NCI-H2081 (cell line): Measurements from ENCODE around the gene PHC2.
A peak's percentile ranks its signal among the peaks of the same experiment; 100 is the strongest.
"Not testable (repeated sequence)": the region's sequence is repeated elsewhere in the genome, so short reads cannot be mapped to it uniquely, and the experiment has no call there.

Source experiments
- DNase-seq, 2 experiments: peaks; one replicate each; lab custom pipeline; 2025; lab: John Stamatoyannopoulos, UW

PHC2 gene

GRCh38 chr1:33314416-33314815 lies 116.5 kb downstream of the PHC2 start:
- no peak for DNase-seq

DNA sequence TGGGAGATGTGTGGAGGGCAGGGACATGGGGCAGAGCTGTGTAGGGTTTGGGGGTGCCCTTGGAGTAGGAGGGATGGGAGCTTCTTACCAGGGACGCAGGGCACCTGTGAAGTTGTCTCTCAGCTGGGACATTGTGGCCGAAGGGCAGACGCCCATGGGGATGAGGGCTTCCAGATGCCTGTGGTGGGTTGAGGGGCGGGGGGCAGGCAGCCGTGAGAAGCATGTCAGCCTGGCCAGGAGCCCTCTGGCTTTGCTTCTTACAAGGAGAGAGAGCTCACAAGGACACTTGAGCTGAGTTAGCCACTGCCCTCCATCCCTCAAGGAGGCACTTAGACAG lies 118.5 kb downstream of the PHC2 start:
- DNase-seq = no peak

- no peak for DNase-seq
These were observed 119.0 kb downstream of the PHC2 start for GRCh38 chr1:33311706-33312412.

GRCh38 chr1:33310702-33311101 lies 120.2 kb downstream of the PHC2 start:
- no peak for DNase-seq

GRCh38 chr1:33309351-33309750 lies 121.5 kb downstream of the PHC2 start:
- DNase-seq = not testable (repeated sequence)

GRCh38 chr1:33307494-33307864 lies 123.4 kb downstream of the PHC2 start:
- DNase-seq = no peak

GRCh38 chr1:33306653-33307493 lies 124.0 kb downstream of the PHC2 start:
- DNase-seq = no peak

DNA sequence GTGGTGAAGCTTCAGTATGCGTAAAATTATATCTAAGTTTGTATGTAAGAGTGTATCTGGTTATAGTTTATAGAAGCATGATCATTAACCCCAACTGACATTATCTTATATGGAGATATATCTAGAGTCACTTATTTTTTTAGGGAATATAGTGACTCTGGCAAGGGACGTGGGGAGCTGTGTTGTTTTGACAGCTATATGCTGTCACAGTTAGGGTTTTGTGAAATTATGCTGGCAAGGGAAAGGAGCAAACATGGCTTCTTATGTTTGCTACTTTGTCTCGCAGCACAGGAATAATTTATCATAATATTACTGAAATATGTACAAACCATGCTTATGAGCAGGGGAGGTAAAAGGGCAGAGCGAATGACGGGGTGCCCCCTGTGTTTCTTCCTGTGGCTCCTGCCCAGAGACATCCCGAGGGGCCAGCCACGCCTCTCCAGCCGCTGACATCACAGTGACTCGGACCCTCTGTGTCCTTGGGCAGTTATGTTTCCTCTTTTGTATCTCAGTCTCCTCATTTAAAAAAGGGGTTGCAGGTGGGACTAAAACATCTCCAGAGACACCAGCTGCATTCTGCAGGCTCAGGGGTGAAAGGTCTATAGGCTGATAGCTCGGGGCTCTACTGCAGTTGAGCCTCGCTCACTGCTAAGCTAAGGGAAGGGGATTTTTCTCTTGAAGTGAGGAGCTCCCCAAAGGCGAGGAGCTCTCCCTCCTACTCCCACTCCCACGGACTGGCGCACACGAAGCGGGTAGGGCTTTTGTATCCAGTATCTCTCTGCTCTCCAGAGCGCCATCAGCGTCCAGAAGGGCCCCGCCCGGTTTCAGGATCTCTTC lies 124.9 kb downstream of the PHC2 start:
- no peak for DNase-seq

DNA sequence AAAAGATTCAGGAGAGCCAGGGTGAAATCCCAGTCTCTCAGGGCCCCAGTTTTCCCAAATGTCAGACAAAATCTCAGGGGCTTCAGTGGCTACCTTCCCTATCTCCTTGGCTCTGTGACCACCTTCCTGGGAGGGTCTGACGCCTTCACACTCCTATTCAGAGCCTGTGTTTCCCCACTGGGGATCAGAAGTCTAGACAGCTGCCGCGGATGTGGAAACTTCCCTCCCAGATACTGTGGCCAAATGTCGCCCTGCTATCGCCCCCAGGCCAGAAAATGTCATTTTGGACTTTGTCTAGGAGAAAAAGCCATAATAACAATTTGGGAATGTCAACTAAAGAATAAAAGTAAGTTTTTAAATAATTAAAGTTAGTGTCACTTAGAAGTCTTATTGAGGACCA lies 125.9 kb downstream of the PHC2 start:
- no peak for DNase-seq

DNA sequence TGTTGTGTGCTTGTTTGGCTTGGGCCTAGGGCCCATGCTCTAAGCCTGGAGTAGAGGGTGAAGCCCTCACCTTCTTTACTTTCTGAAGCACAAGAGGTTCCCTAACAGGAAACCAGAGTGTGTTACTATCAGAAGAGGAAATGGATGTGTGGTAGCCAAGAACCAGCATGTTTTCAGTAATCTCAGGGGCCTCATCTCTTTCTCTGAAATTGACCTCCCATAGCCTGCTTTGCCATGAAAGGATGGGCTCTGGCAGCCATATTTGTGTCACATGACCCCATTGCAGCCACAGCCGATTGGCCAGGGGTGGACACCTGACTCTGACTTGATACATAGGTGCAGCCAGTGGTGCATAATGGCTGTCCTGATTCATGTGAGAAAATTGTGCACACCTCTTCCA lies 128.6 kb downstream of the PHC2 start:
- DNase-seq = no peak

DNA sequence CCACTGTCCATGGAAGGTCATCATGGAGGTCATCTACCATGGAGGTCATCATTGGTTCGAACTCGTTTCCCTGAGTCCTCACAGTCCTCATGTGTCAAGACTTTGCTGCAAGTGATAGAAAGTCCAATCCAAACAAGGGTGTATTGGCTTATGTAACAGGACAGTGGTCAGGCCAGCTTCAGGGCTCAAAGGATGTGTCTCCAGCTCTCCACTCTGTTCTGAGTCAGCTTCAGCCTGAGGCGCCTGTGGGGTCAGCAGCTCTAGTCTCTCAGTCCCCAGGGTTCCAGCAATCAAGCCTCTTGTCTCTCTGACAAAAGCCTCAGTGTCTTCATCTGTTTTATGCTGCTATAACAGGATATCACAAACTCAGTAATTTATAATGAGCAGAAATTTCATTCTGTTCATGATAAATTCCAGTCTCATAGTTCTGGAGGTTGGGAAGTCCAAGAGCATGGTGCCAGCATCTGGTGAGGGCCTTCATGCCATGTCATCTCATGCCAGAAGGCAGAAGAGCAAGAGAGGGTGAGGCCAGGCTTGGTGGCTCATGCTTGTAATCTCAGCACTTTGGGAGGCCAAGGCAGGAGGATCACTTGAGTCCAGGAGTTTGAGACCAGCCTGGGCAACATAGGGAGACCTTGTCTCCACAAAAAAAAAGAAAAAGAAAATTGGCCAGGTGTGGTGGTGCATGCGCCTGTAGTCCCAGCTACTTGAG lies 129.5 kb downstream of the PHC2 start:
- no peak for DNase-seq

- DNase-seq = no peak
These were observed 130.2 kb downstream of the PHC2 start for GRCh38 chr1:33300673-33301072.

DNA sequence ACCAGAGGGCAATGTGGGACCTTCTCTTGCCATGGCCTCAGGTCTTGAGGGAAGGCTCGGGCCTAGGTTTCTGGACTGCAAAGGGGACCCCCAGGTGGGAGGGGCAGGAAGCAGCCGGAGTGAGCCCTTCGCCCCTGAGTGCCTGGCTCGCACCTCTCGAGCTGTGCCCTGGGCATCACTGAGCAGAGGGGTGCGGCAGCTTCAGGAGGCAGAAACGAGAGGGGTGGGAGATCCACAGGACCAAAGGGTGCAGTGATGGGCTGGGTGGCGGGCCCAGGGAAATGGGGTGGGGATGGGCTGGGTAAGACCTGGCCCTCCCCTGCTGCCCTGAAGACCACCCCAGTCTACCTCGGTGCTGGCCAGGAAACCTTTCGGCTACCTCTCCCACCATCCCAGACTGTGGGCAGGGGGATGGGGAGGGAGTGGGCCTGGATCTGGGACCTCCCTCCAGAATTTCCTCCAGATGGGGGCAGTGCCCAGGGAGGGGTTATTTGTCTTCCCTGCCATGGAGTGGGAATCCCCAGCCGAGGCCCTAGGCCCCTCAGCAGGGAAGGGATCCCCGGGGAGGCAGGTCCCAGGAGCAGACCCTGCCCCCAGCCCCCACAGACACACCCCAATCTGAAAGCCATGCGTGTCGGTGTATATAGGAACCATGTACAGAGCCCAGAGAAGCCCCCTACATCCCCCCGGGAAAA lies 131.3 kb downstream of the PHC2 start:
- DNase-seq = no peak

GRCh38 chr1:33298623-33299277 lies 132.1 kb downstream of the PHC2 start:
- peak; percentile 48 to 52 for DNase-seq

GRCh38 chr1:33297911-33298622 lies 132.8 kb downstream of the PHC2 start:
- DNase-seq = no peak

DNA sequence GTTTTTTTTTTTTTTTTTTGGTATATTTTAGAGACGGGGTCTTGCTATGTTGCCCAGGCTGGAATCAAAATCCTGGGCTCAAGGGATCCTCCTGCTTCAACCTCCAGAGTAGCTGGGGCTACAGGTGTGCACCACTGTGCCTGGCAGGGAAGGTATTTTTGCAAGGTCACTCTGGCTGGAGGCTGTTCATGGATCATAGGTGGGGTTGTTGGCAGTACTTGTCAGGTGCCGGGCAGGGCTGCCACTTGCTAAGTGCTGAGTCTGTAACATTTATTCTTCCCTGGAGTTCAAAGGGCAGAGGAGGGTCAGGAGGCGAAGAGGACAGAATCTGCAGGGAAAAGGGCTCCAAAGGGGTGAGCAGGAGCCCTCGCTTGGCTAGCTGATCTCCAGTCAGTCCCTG lies 134.1 kb downstream of the PHC2 start:
- DNase-seq = no peak

GRCh38 chr1:33296082-33296458 lies 134.8 kb downstream of the PHC2 start:
- DNase-seq = no peak

- DNase-seq = peak; percentile 84 to 88
These were observed 135.3 kb downstream of the PHC2 start for GRCh38 chr1:33295450-33296081.

GRCh38 chr1:33295023-33295422 lies 135.9 kb downstream of the PHC2 start:
- DNase-seq = no peak
